HG02623 (cell line): ENCODE results near the gene BIN1.
A peak's percentile ranks its signal among the peaks of the same experiment; 100 is the strongest.
"Not testable (repeated sequence)": the region's sequence is repeated elsewhere in the genome, so short reads cannot be mapped to it uniquely, and the experiment has no call there.

Source experiments
- ATAC-seq: cut with Tn5 transposase; IDR thresholded peaks from one replicate; pipeline ENCODE4 v1.9.1; 2021; ENCODE audit warnings: moderate library complexity; ENCODE audit not compliant: unreplicated experiment

BIN1 gene

GRCh38 chr2:127134833-127135830, 28.2 kb upstream of the BIN1 start:
- ATAC-seq: no peak

GRCh38 chr2:127134235-127134634, 27.3 kb upstream of the BIN1 start:
- ATAC-seq: no peak

GRCh38 chr2:127133793-127134192, 26.8 kb upstream of the BIN1 start:
- ATAC-seq: no peak

- no peak for ATAC-seq
These were observed 23.5 kb upstream of the BIN1 start for GRCh38 chr2:127130421-127130820.

- ATAC-seq: no peak
These were observed 23.0 kb upstream of the BIN1 start for GRCh38 chr2:127129937-127130336.

GRCh38 chr2:127128445-127128904, 21.5 kb upstream of the BIN1 start:
- peak; percentile 83 for ATAC-seq

- no peak for ATAC-seq
These were observed 18.9 kb upstream of the BIN1 start for GRCh38 chr2:127125821-127126220.

GRCh38 chr2:127124426-127124825, 17.5 kb upstream of the BIN1 start:
- no peak for ATAC-seq

GRCh38 chr2:127122361-127123027, 15.5 kb upstream of the BIN1 start:
- no peak for ATAC-seq

GRCh38 chr2:127121776-127122176, 14.8 kb upstream of the BIN1 start:
- ATAC-seq: no peak

GRCh38 chr2:127121353-127121752, 14.4 kb upstream of the BIN1 start:
- ATAC-seq: no peak

GRCh38 chr2:127120408-127120807, 13.5 kb upstream of the BIN1 start:
- not testable (repeated sequence) for ATAC-seq

- ATAC-seq: no peak
These were observed 11.5 kb upstream of the BIN1 start for GRCh38 chr2:127118467-127118866.

GRCh38 chr2:127118038-127118437, 11.1 kb upstream of the BIN1 start:
- no peak for ATAC-seq

GRCh38 chr2:127117603-127118002, 10.6 kb upstream of the BIN1 start:
- no peak for ATAC-seq

- no peak for ATAC-seq
These were observed 8.7 kb upstream of the BIN1 start for GRCh38 chr2:127115471-127116199.

GRCh38 chr2:127110985-127111384, 4.0 kb upstream of the BIN1 start:
- no peak for ATAC-seq

GRCh38 chr2:127108090-127108523, 1.2 kb upstream of the BIN1 start:
- no peak for ATAC-seq

- peak; percentile 15 for ATAC-seq
These were observed 657 bp upstream of the BIN1 start for GRCh38 chr2:127107622-127107999.

- ATAC-seq: peak; percentile 8
These were observed 430 bp downstream of the BIN1 start for GRCh38 chr2:127106457-127106990.
